A549 treated with AZD9567 at 1 μM for 4 hours (cell line): ENCODE results near the gene ZDHHC21. TPM values are rescaled to one million over a fixed set of nuclear protein-coding genes. Genes with fewer than 3 reads are reported as not detected.

ENCODE experiments used
- total RNA-seq: library from RNA; stranded (reverse); fragments of 200-300 nt; extraction: Qiagen RNA extraction; gene quantifications from 5 replicates; pipeline ENCODE4 v1.2.3, GENCODE V29; 2022; ENCODE audit not compliant: insufficient read depth

The ZDHHC21 gene
- 1.7 to 3.3 TPM (median 2.6 TPM) in 5 replicates for total RNA-seq

GRCh38 chr9:14693251-14693861, at the start of gene ZDHHC21:
Gene ZDHHC21 (minus strand): TSS chr9:14693432. CDS start chr9:14674340, 19,092 bp downstream.

GRCh38 chr9:14722391-14723035, 29.3 kb upstream of the ZDHHC21 start, which contains the start of gene CER1:
Gene CER1 (minus strand): TSS chr9:14722733. CDS start chr9:14722672, 61 bp downstream.

Other genes starting within 250 kb of the ZDHHC21 start
- not detected in 5 replicates for gene CER1, start 29.3 kb upstream of the ZDHHC21 start, total RNA-seq
- gene FREM1, start 217.0 kb upstream of the ZDHHC21 start, total RNA-seq, result not detected in 5 replicates